Heart left ventricle (tissue), 16 donors: Measurements from ENCODE around the gene TOM1. TPM values are rescaled to one million over a fixed set of nuclear protein-coding genes. Genes with fewer than 3 reads are reported as not detected.

ENCODE experiments used
- ATAC-seq, 4 donors: fragments of 200-7000 bp; cut with Tn5 transposase; one replicate each; pipeline ENCODE4 v1.9.1; 2020 to 2022; ENCODE audit warnings: moderate library complexity in 4 of 4, mild to moderate bottlenecking in 3 of 4, moderate number of reproducible peaks in 1 of 4
- DNase-seq, 5 donors: peaks; one replicate each; pipeline ENCODE4 v3.0.0-alpha.2; 2020
- H3K27ac ChIP-seq, 12 donors: fragments of 200-600 bp; sonication (generic) in 4 of 12; one replicate each; pipeline versions ENCODE4 v1.5.0 to v1.8.0; 2016 to 2022; ENCODE audit warnings: mild to moderate bottlenecking in 2 of 12
- H3K27me3 ChIP-seq, 9 donors: fragments of 200-600 bp; sonication (generic) in 2 of 9; one replicate each; pipeline versions ENCODE4 v1.5.1 to v1.8.0; 2016 to 2022; ENCODE audit warnings: mild to moderate bottlenecking in 3 of 9
- H3K36me3 ChIP-seq, 9 donors: fragments of 200-600 bp; sonication (generic) in 2 of 9; one replicate each; pipeline versions ENCODE4 v1.5.0 to v1.8.0; 2018 to 2022; ENCODE audit warnings: mild to moderate bottlenecking in 2 of 9
- H3K4me1 ChIP-seq, 12 donors: fragments of 200-600 bp; sonication (generic) in 4 of 12; one replicate each; pipeline versions ENCODE4 v1.5.0 to v1.8.0; 2016 to 2022; ENCODE audit warnings: mild to moderate bottlenecking in 3 of 12
- H3K4me3 ChIP-seq, 12 donors: fragments of 200-600 bp; sonication (generic) in 4 of 12; one replicate each; pipeline versions ENCODE4 v1.5.0 to v1.8.0; 2017 to 2022; ENCODE audit warnings: mild to moderate bottlenecking in 9 of 12, moderate library complexity in 4 of 12
- H3K9me3 ChIP-seq, 12 donors: fragments of 200-600 bp; sonication (generic) in 4 of 12; one replicate each; pipeline versions ENCODE4 v1.5.0 to v1.8.0; 2016 to 2022; ENCODE audit warnings: mild to moderate bottlenecking in 1 of 12
- POLR2A ChIP-seq, 2 donors: fragments of 450-650 bp; IDR thresholded peaks; one replicate each; pipeline ENCODE4 v1.6.1; 2017; ENCODE audit warnings: antibody characterized with exemption in 2 of 2, mild to moderate bottlenecking in 2 of 2, moderate library complexity in 2 of 2
- WGBS, 4 donors: extraction: QIAGEN DNeasy Blood & Tissue Kit in 2 of 4; methylation state at CpG; one replicate each; pipeline versions ENCODE4 v1.1.5 to v1.1.7; 2013 to 2018; 5-methylcytosine and 5-hydroxymethylcytosine counted together
- intact Hi-C, 10 donors: fragments of 100-400 bp; cut with DNase I; formaldehyde crosslinking; loops; one replicate each; pipeline versions ENCODE4 v1.11.1 to v1.14.2; 2022
- polyA plus RNA-seq, 2 donors: library from polyadenylated mRNA; stranded (reverse); fragments of 200-250 nt; gene quantifications; one replicate each; pipeline ENCODE4 v1.2.3, GENCODE V29; 2013
- total RNA-seq, 9 donors: library from RNA; depleted of rRNA in 2 of 9; stranded (reverse); fragments of >200 nt in 2 of 9; fragmentation: NEBNext Ultra II Directional in 3 of 9; extraction: Animal tissue kit (Norgen Biotek cat#: 25700) in 3 of 9; gene quantifications; one replicate each; pipeline versions ENCODE4 v1.1.0 to v1.2.4, GENCODE V29; 2016 to 2023
- TF ChIP-seq, protein P1 (sequence below), 12 donors: fragments of 200-600 bp; sonication (generic) in 4 of 12; IDR thresholded peaks; one replicate each; pipeline versions ENCODE4 v1.5.0 to v1.8.0; 2018 to 2022; ENCODE audit warnings: antibody characterized with exemption in 12 of 12, mild to moderate bottlenecking in 5 of 12
- donor health status: ischemic (EF 13 %, LVEDD 7.1; RV severe dilation, severe dysfunction).
- donor health status: healthy with polysubstance abuse.
- donor health status: DM: no; HTN: yes; CAD: no.
- donor health status: DM: no; HTN: no; CAD: no.
- donor health status: ischemic (EF 25% LVEDD 6.9; RV normal size, moderate dysfunction).
- donor health status: ischemic (EF 25% LVEDD 5.7; RV mildly dilated, moderate dysfunction).
- donor health status: healthy.
- donor health status: DM: yes; HTN: yes; CAD: no.
- donor health status: ischemic (EF 35%, LVEDD 5.7; RV mildly dilated, moderate dysfunction).
- donor health status: nonischemic (EF 11% LVEDD 7.7; RV severe dilation, severe dysfunction).
- donor health status: DM: yes; HTN: yes; CAD: no.
- donor health status: PGD.
- donor health status: ischemic (EF 29% LVEDD 5.4; RV normal size, mild dysfunction).
- donor health status: nonischemic (EF 23%, LVEDD 6.1; RV moderate dilation, normal function).

Gene TOM1
- total and polyA plus RNA-seq, 11 donors: 46.8 to 362 (median 56.8) TPM

GRCh38 chr22:35257002-35257320 lies 42.7 kb upstream of the TOM1 start:
- DNase-seq (no peak), ATAC-seq (peak in 1 of 4 donors; percentile 34)
- H3K27ac ChIP-seq: peak overlapping the region in 10 of 12 donors; percentile 91 to 98 (median 96)
- no peaks in the 10 kb centered on the region for H3K9me3 ChIP-seq
- H3K27me3 ChIP-seq: no peaks in the 10 kb centered on the region
- no peak for TF ChIP-seq POLR2A (IDR thresholded peaks at IDR 0.05)
- TF ChIP-seq, protein P1, sequence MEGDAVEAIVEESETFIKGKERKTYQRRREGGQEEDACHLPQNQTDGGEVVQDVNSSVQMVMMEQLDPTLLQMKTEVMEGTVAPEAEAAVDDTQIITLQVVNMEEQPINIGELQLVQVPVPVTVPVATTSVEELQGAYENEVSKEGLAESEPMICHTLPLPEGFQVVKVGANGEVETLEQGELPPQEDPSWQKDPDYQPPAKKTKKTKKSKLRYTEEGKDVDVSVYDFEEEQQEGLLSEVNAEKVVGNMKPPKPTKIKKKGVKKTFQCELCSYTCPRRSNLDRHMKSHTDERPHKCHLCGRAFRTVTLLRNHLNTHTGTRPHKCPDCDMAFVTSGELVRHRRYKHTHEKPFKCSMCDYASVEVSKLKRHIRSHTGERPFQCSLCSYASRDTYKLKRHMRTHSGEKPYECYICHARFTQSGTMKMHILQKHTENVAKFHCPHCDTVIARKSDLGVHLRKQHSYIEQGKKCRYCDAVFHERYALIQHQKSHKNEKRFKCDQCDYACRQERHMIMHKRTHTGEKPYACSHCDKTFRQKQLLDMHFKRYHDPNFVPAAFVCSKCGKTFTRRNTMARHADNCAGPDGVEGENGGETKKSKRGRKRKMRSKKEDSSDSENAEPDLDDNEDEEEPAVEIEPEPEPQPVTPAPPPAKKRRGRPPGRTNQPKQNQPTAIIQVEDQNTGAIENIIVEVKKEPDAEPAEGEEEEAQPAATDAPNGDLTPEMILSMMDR (IDR thresholded peaks at IDR 0.05): no peak
- intact Hi-C loops: loop anchor here in 1 of 10 donors (5.0 kb wide), 1 partner anchor 40 kb away; the partner anchor contains the start of gene TOM1
- H3K36me3 ChIP-seq: peaks cover 0 to under 1% (median 0%) of the 10 kb centered on the region in 9 donors
- H3K4me1 ChIP-seq: peaks cover 0 to 30% (median 12%) of the 10 kb centered on the region in 12 donors
- H3K4me3 ChIP-seq: peak overlapping the region; percentile 62 to 96 (median 89)
- WGBS, 4 donors: 3 to 7% (median 4%) methylated on average over 3 of the region's 3 CpGs

- H3K27ac ChIP-seq: peak within 1 kb of the TSS; percentile 91 to 98 (median 96)
- ATAC-seq: peak; percentile 92 to 98 (median 98)
- no peaks in the 10 kb centered on the region for H3K9me3 ChIP-seq
- TF ChIP-seq POLR2A (IDR thresholded peaks at IDR 0.05): peak in 1 of 2 donors; percentile 29
- TF ChIP-seq, protein P1 (IDR thresholded peaks at IDR 0.05): peak in 6 of 12 donors; percentile 16 to 48 (median 28)
- WGBS, 4 donors: 0% methylated on average over 49 to 84 of the region's 84 CpGs
- DNase-seq: peak; percentile 87 to 93 (median 92)
- peaks cover 0 to 30% (median 12%) of the 10 kb centered on the region in 12 donors for H3K4me1 ChIP-seq
- intact Hi-C loops: loop anchor here in 1 of 10 donors (5.0 kb wide), 1 partner anchor 40 kb away; the partner anchor contains the start of gene TOM1
- H3K36me3 ChIP-seq: peaks cover 0 to 6% (median 4%) of the 10 kb centered on the region in 9 donors
- H3K27me3 ChIP-seq: no peaks in the 10 kb centered on the region
- peak within 1 kb of the TSS; percentile 62 to 96 (median 89) for H3K4me3 ChIP-seq
Measured at GRCh38 chr22:35257321-35258190, 42.1 kb upstream of the TOM1 start, which contains the start of gene HMGXB4. HMGXB4 (plus strand) TSS chr22:35257493; CDS start chr22:35262391, 4,898 bp downstream.

GRCh38 chr22:35258191-35258988 lies 41.3 kb upstream of the TOM1 start:
- no peak for ATAC-seq
- peak overlapping the region; percentile 91 to 98 (median 96) for H3K27ac ChIP-seq
- no peaks in the 10 kb centered on the region for H3K27me3 ChIP-seq
- peak overlapping the region; percentile 62 to 96 (median 89) for H3K4me3 ChIP-seq
- intact Hi-C loops: loop anchor here in 1 of 10 donors (5.0 kb wide), 1 partner anchor 39 kb away; the partner anchor contains the start of gene TOM1
- H3K36me3 ChIP-seq: peaks cover 0 to 15% (median 12%) of the 10 kb centered on the region in 9 donors
- no peaks in the 10 kb centered on the region for H3K9me3 ChIP-seq
- H3K4me1 ChIP-seq: peaks cover 0 to 30% (median 12%) of the 10 kb centered on the region in 12 donors
- DNase-seq: no peak
- WGBS, 4 donors: 28 to 32% (median 29%) methylated on average over 22 to 23 of the region's 23 CpGs
- TF ChIP-seq POLR2A (IDR thresholded peaks at IDR 0.05): no peak
- TF ChIP-seq, protein P1 (IDR thresholded peaks at IDR 0.05): no peak
